Mucosa of descending colon (tissue), 3 donors: Measurements from ENCODE around the gene SLC35A5. TPM values are rescaled to one million over a fixed set of nuclear protein-coding genes. Genes with fewer than 3 reads are reported as not detected.

Experiments
- ATAC-seq: fragments of 200-7000 bp; cut with Tn5 transposase; one replicate; pipeline ENCODE4 v1.9.1; 2020; ENCODE audit warnings: mild to moderate bottlenecking, moderate library complexity
- DNase-seq, 3 donors: peaks; one replicate each; pipeline ENCODE4 v3.0.0-alpha.2; 2020
- H3K36me3 ChIP-seq: fragments of 200-600 bp; one replicate; pipeline ENCODE4 v1.8.0; 2021; ENCODE audit warnings: low read depth, mild to moderate bottlenecking
- H3K4me1 ChIP-seq: fragments of 200-600 bp; one replicate; pipeline ENCODE4 v1.8.0; 2021; ENCODE audit warnings: low read depth, mild to moderate bottlenecking
- H3K4me3 ChIP-seq: fragments of 200-600 bp; one replicate; pipeline ENCODE4 v1.8.0; 2021; ENCODE audit warnings: mild to moderate bottlenecking
- H3K9me3 ChIP-seq: fragments of 200-600 bp; one replicate; pipeline ENCODE4 v1.8.0; 2021; ENCODE audit warnings: mild to moderate bottlenecking
- CTCF ChIP-seq: fragments of 200-600 bp; IDR thresholded peaks from one replicate; pipeline ENCODE4 v1.8.0; 2022; ENCODE audit warnings: antibody characterized with exemption, mild to moderate bottlenecking
- intact Hi-C, 2 donors: fragments of 100-400 bp; cut with DNase I in 1 of 2; cut with micrococcal nuclease in 1 of 2; formaldehyde crosslinking; loops; one replicate each; pipeline versions ENCODE4 v1.11.0 to v1.11.1; 2022; cut with DNase I, micrococcal nuclease
- total RNA-seq, 3 donors: library from RNA; stranded (reverse); fragmentation: NEBNext Ultra II Directional in 2 of 3; extraction: Animal tissue kit (Norgen Biotek cat#: 25700) in 2 of 3; gene quantifications; one replicate each; pipeline versions ENCODE4 v1.2.1 to v1.2.4, GENCODE V29; 2021 to 2023
- donor health status: DM: no; HTN: no; CAD: no; lungs with moderate emphysema.
- donor health status: DM: no; HTN: no; CAD: no.
- donor health status: DM: no; HTN: yes; CAD: no.

The SLC35A5 gene
- total RNA-seq, 3 donors from 2014 or later, result 34.9 to 39.4 (median 36.3) TPM

GRCh38 chr3:112619295-112619694 lies 57.5 kb downstream of the SLC35A5 start:
- DNase-seq, result no peak
- H3K4me3 ChIP-seq, result no peak overlapping the region
- intact Hi-C loops, result no loop called here
- TF ChIP-seq CTCF, result no peak
- no peak for ATAC-seq
- H3K4me1 ChIP-seq, result no peaks in the 10 kb centered on the region
- no peaks in the 10 kb centered on the region for H3K9me3 ChIP-seq
- no peaks in the 10 kb centered on the region for H3K36me3 ChIP-seq

GRCh38 chr3:112623213-112623612 lies 61.4 kb downstream of the SLC35A5 start:
- Histone ChIP-seq H3K4me1 (no peaks in the 10 kb centered on the region), H3K36me3 (no peaks in the 10 kb centered on the region), H3K9me3 (no peaks in the 10 kb centered on the region), H3K4me3 (no peak overlapping the region)
- no peak for DNase-seq
- TF ChIP-seq CTCF, result no peak
- no peak for ATAC-seq
- intact Hi-C loops, result no loop called here

GRCh38 chr3:112623717-112624116 lies 61.9 kb downstream of the SLC35A5 start:
- Histone ChIP-seq H3K4me1 (no peaks in the 10 kb centered on the region), H3K4me3 (no peak overlapping the region), H3K36me3 (no peaks in the 10 kb centered on the region), H3K9me3 (no peaks in the 10 kb centered on the region)
- DNase-seq (no peak), ATAC-seq (no peak)
- TF ChIP-seq CTCF, result no peak
- intact Hi-C loops, result no loop called here

- no peak for ATAC-seq
- intact Hi-C loops, result no loop called here
Measured at GRCh38 chr3:112627419-112627818, 65.6 kb downstream of the SLC35A5 start.

GRCh38 chr3:112627919-112628466 lies 66.1 kb downstream of the SLC35A5 start:
- no peak for TF ChIP-seq CTCF
- DNase-seq (no peak), ATAC-seq (no peak)
- Histone ChIP-seq H3K4me3 (no peak overlapping the region), H3K9me3 (no peaks in the 10 kb centered on the region), H3K36me3 (no peaks in the 10 kb centered on the region), H3K4me1 (no peaks in the 10 kb centered on the region)
- intact Hi-C loops, result no loop called here

More at GRCh38 chr3:112627419-112627818, 65.6 kb downstream of the SLC35A5 start:
- H3K4me3 ChIP-seq, result no peak overlapping the region
- no peaks in the 10 kb centered on the region for H3K9me3 ChIP-seq
- H3K4me1 ChIP-seq, result no peaks in the 10 kb centered on the region
- no peak for TF ChIP-seq CTCF
- H3K36me3 ChIP-seq, result no peaks in the 10 kb centered on the region
- DNase-seq, result no peak

GRCh38 chr3:112629425-112629824 lies 67.6 kb downstream of the SLC35A5 start:
- Histone ChIP-seq H3K36me3 (no peaks in the 10 kb centered on the region), H3K4me1 (no peaks in the 10 kb centered on the region), H3K9me3 (no peaks in the 10 kb centered on the region), H3K4me3 (no peak overlapping the region)
- DNase-seq (peak in 1 of 3 donors; percentile 35), ATAC-seq (peak; percentile 64)
- intact Hi-C loops, result no loop called here
- no peak for TF ChIP-seq CTCF
